Neural cell (in vitro differentiated cells): Measurements from ENCODE around the gene MCC. TPM values are rescaled to one million over a fixed set of nuclear protein-coding genes. Genes with fewer than 3 reads are reported as not detected.

Experiments
- H2AFZ ChIP-seq: fragments of 200-600, 300-800 bp; sonication (generic), shearing (Covaris generic); 2 replicates; pipeline ENCODE4 v1.6.0; 2014; ENCODE audit warnings: low read depth, mild to moderate bottlenecking, antibody characterized with exemption, low read length, moderate library complexity
- H3F3A ChIP-seq: fragments of 200-600 bp; shearing (Covaris generic); 2 replicates; pipeline ENCODE4 v1.6.1; 2016; ENCODE audit warnings: mild to moderate bottlenecking, moderate library complexity, mixed read lengths, antibody characterized with exemption, low read length; ENCODE audit not compliant: insufficient read depth, poor library complexity, severe bottlenecking
- H3K27ac ChIP-seq: fragments of 200-600, 300-800 bp; sonication (generic), shearing (Covaris generic); 2 replicates; pipeline ENCODE4 v1.5.1; 2014; ENCODE audit warnings: mild to moderate bottlenecking, low read length, moderate library complexity
- H3K27me3 ChIP-seq: fragments of 300-800, 200-600 bp; sonication (generic), shearing (Covaris generic); 2 replicates; pipeline ENCODE4 v1.6.0; 2014; ENCODE audit warnings: mild to moderate bottlenecking, low read depth, low read length, moderate library complexity; ENCODE audit not compliant: insufficient read depth
- H3K36me3 ChIP-seq: fragments of 300-800, 200-600 bp; sonication (generic), shearing (Covaris generic); 2 replicates; pipeline ENCODE4 v1.5.1; 2014; ENCODE audit warnings: mild to moderate bottlenecking, antibody characterized with exemption, low read length, moderate library complexity; ENCODE audit not compliant: insufficient read depth
- H3K4me2 ChIP-seq: fragments of 300-800, 200-600 bp; sonication (generic), shearing (Covaris generic); 2 replicates; pipeline ENCODE4 v1.6.0; 2014; ENCODE audit warnings: mild to moderate bottlenecking, low read length
- H3K4me3 ChIP-seq: fragments of 300-800, 200-600 bp; sonication (generic), shearing (Covaris generic); 2 replicates; pipeline ENCODE4 v1.5.1; 2014; ENCODE audit warnings: mild to moderate bottlenecking, low read length, moderate library complexity
- H3K79me2 ChIP-seq: fragments of 200-600 bp; shearing (Covaris generic); replicated peaks from 2 replicates; pipeline ENCODE4 v1.6.0; 2014; ENCODE audit warnings: mild to moderate bottlenecking, low read length, moderate library complexity; ENCODE audit not compliant: insufficient read depth
- H3K9ac ChIP-seq: fragments of 300-800, 200-600 bp; sonication (generic), shearing (Covaris generic); 2 replicates; pipeline ENCODE4 v1.6.1; 2016; ENCODE audit warnings: mild to moderate bottlenecking, low read length, mixed read lengths
- H3K9me2 ChIP-seq: fragments of 200-600 bp; shearing (Covaris generic); 2 replicates; pipeline ENCODE4 v1.6.1; 2016; ENCODE audit warnings: mild to moderate bottlenecking, low read length, mixed read lengths; ENCODE audit not compliant: insufficient read depth
- H3K9me3 ChIP-seq: fragments of 200-600, 300-800 bp; sonication (generic), shearing (Covaris generic); 2 replicates; pipeline ENCODE4 v1.6.1; 2016; ENCODE audit warnings: mild to moderate bottlenecking, mixed run types, low read length, moderate library complexity, mixed read lengths
- H4K20me1 ChIP-seq: fragments of 200-600 bp; shearing (Covaris generic); 2 replicates; pipeline ENCODE4 v1.6.1; 2016; ENCODE audit warnings: mild to moderate bottlenecking, mixed run types; ENCODE audit not compliant: insufficient read depth
- EP300 ChIP-seq: fragments of 450-650 bp; conservative IDR thresholded peaks from 2 replicates; pipeline ENCODE4 v1.6.1; 2014; ENCODE audit warnings: antibody characterized with exemption, mild to moderate bottlenecking, moderate library complexity; ENCODE audit not compliant: poor library complexity, severe bottlenecking
- SMC3 ChIP-seq: fragments of 450-650 bp; conservative IDR thresholded peaks from 2 replicates; pipeline ENCODE4 v1.6.1; 2014; ENCODE audit warnings: antibody characterized with exemption, mild to moderate bottlenecking, moderate library complexity; ENCODE audit not compliant: poor library complexity
- polyA plus RNA-seq: library from polyadenylated mRNA; depleted of rRNA; stranded (reverse); fragments of >200 nt; gene quantifications from 2 replicates; pipeline ENCODE4 v1.2.3, GENCODE V29; 2014
- TF ChIP-seq, protein P1 (sequence below): IDR thresholded peaks from 2 replicates; pipeline ENCODE4 v1.6.1; 2012; ENCODE audit warnings: borderline replicate concordance
- TF ChIP-seq, protein P2 (sequence below): fragments of 450-650 bp; IDR thresholded peaks from 2 replicates; pipeline ENCODE4 v1.5.1; 2014; ENCODE audit warnings: antibody characterized with exemption, mild to moderate bottlenecking, moderate library complexity; ENCODE audit not compliant: poor library complexity, severe bottlenecking

The MCC gene
- polyA plus RNA-seq, 1 donor from 2014 or later: 2.2 TPM

DNA sequence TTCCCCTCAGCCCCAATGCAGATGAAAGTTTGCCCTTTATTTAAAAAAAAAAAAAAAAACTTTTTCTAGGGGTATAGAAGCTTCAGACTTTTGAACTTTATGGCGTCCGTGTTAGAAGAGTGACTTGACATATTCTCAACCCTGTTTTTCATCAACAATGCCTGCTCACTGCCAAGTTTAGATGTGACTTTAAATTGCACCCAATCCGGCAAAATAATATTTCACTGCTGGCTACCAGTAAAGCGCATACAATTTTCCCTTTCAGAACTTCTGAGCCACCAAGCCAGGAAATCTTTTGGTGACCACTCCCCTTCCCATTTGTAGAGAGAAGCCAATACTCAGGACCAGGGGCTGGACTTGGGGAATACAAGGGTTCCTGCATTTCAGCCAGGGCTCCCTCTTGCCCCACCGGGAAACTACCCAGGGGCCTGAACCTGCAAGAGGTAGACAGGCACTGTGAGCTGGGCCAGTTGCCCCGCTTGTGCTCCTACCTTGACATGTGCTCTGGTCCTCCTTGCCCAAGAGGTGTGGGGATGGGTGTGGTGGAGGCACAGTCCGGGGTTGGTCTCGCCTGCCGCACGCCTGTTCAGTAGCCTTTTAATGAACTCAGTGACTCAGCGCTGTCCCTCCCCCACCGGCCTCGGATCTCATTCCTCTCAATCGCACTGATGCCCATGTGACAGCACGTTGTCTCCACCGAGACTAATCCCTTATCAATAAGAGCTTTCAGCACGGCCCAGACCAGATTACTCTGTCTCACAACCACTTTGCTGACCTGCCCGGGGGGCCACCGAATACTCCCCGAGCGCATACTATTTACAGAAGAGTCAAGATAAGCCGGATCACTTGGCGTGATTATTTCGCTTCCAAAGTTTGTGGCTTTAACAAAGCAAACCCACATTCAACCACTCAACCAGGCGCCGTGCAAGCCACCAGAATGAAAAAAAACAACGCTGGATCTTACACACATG lies 285.2 kb downstream of the MCC start:
- Histone ChIP-seq H4K20me1 (no peaks in the 10 kb centered on the region), H3K79me2 (no peaks in the 10 kb centered on the region), H3K9me2 (no peaks in the 10 kb centered on the region), H3K4me2 (no peak overlapping the region), H3K27ac (no peak overlapping the region), H3K4me3 (no peak overlapping the region), H3K9me3 (no peaks in the 10 kb centered on the region), H3K27me3 (no peaks in the 10 kb centered on the region), H3F3A (no peaks in the 10 kb centered on the region), H3K36me3 (no peaks in the 10 kb centered on the region), H3K9ac (no peak overlapping the region), H2AFZ (no peak overlapping the region)
- TF ChIP-seq, protein P1, sequence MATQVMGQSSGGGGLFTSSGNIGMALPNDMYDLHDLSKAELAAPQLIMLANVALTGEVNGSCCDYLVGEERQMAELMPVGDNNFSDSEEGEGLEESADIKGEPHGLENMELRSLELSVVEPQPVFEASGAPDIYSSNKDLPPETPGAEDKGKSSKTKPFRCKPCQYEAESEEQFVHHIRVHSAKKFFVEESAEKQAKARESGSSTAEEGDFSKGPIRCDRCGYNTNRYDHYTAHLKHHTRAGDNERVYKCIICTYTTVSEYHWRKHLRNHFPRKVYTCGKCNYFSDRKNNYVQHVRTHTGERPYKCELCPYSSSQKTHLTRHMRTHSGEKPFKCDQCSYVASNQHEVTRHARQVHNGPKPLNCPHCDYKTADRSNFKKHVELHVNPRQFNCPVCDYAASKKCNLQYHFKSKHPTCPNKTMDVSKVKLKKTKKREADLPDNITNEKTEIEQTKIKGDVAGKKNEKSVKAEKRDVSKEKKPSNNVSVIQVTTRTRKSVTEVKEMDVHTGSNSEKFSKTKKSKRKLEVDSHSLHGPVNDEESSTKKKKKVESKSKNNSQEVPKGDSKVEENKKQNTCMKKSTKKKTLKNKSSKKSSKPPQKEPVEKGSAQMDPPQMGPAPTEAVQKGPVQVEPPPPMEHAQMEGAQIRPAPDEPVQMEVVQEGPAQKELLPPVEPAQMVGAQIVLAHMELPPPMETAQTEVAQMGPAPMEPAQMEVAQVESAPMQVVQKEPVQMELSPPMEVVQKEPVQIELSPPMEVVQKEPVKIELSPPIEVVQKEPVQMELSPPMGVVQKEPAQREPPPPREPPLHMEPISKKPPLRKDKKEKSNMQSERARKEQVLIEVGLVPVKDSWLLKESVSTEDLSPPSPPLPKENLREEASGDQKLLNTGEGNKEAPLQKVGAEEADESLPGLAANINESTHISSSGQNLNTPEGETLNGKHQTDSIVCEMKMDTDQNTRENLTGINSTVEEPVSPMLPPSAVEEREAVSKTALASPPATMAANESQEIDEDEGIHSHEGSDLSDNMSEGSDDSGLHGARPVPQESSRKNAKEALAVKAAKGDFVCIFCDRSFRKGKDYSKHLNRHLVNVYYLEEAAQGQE: no peak

DNA sequence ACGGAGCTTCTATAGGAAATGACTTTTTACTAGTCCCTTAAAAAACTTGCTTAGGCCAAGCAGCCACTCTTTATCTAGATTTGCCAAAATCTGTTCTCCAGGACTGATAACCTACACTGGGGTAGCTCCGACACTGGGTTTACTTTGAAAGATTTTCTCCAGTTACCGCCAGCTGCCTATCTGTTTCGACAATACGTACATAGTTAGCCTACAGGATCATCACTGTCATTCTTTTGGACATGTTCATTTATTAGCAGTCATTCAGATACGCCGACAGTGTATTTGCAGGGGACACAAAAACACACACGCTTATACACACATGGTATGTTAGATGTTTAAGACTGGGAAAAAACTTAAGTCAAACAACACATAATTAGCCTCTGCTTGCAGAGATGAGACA lies 286.0 kb downstream of the MCC start:
- Histone ChIP-seq H3K9me2 (no peaks in the 10 kb centered on the region), H2AFZ (no peak overlapping the region), H3K36me3 (no peaks in the 10 kb centered on the region), H4K20me1 (no peaks in the 10 kb centered on the region), H3K27ac (no peak overlapping the region), H3K27me3 (no peaks in the 10 kb centered on the region), H3K4me2 (no peak overlapping the region), H3K9me3 (no peaks in the 10 kb centered on the region), H3K79me2 (no peaks in the 10 kb centered on the region), H3K4me3 (no peak overlapping the region), H3K9ac (no peak overlapping the region), H3F3A (no peaks in the 10 kb centered on the region)
- TF ChIP-seq, protein P2, sequence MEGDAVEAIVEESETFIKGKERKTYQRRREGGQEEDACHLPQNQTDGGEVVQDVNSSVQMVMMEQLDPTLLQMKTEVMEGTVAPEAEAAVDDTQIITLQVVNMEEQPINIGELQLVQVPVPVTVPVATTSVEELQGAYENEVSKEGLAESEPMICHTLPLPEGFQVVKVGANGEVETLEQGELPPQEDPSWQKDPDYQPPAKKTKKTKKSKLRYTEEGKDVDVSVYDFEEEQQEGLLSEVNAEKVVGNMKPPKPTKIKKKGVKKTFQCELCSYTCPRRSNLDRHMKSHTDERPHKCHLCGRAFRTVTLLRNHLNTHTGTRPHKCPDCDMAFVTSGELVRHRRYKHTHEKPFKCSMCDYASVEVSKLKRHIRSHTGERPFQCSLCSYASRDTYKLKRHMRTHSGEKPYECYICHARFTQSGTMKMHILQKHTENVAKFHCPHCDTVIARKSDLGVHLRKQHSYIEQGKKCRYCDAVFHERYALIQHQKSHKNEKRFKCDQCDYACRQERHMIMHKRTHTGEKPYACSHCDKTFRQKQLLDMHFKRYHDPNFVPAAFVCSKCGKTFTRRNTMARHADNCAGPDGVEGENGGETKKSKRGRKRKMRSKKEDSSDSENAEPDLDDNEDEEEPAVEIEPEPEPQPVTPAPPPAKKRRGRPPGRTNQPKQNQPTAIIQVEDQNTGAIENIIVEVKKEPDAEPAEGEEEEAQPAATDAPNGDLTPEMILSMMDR: no peak
- no peak for TF ChIP-seq SMC3
- TF ChIP-seq, protein P1: no peak
- no peak for TF ChIP-seq EP300
